Loucy (cell line): ENCODE results near the gene PRR20G.
"Not testable (repeated sequence)": the region's sequence is repeated elsewhere in the genome, so short reads cannot be mapped to it uniquely, and the experiment has no call there.

ENCODE experiments used
- H2AFZ ChIP-seq: fragments of 200-600 bp; sonication (generic); 2 replicates; pipeline ENCODE4 v1.6.0; 2016; ENCODE audit warnings: antibody characterized with exemption, mild to moderate bottlenecking, low read length, moderate library complexity
- H3F3A ChIP-seq: fragments of 200-600 bp; 2 replicates; pipeline ENCODE4 v1.6.0; 2016; ENCODE audit warnings: antibody characterized with exemption, low read depth, mild to moderate bottlenecking
- H3K27me3 ChIP-seq: fragments of 200-600 bp; sonication (generic); 2 replicates; pipeline ENCODE4 v1.6.1; 2014; ENCODE audit warnings: low read length, mild to moderate bottlenecking; ENCODE audit not compliant: insufficient read depth, poor library complexity, severe bottlenecking
- H3K36me3 ChIP-seq: fragments of 200-600 bp; sonication (generic); 2 replicates; pipeline ENCODE4 v1.6.1; 2016; ENCODE audit warnings: low read length; ENCODE audit not compliant: insufficient read depth
- H3K4me1 ChIP-seq: fragments of 200-600 bp; sonication (generic); 2 replicates; pipeline ENCODE4 v1.5.1; 2014; ENCODE audit warnings: low read length, mild to moderate bottlenecking; ENCODE audit not compliant: insufficient read depth, poor library complexity, severe bottlenecking
- H3K4me2 ChIP-seq: fragments of 200-600 bp; sonication (generic); 2 replicates; pipeline ENCODE4 v1.6.0; 2014; ENCODE audit warnings: antibody characterized with exemption, low read length, low read depth, mild to moderate bottlenecking; ENCODE audit not compliant: poor library complexity, severe bottlenecking
- H3K4me3 ChIP-seq: fragments of 200-600 bp; sonication (generic); 2 replicates; pipeline ENCODE4 v1.5.1; 2014; ENCODE audit warnings: low read length, mild to moderate bottlenecking, mixed read lengths; ENCODE audit not compliant: poor library complexity, severe bottlenecking
- H3K79me2 ChIP-seq: fragments of 200-600 bp; sonication (generic); 2 replicates; pipeline ENCODE4 v1.6.1; 2014; ENCODE audit warnings: low read length; ENCODE audit not compliant: insufficient read depth
- H3K9ac ChIP-seq: fragments of 200-600 bp; sonication (generic); 2 replicates; pipeline ENCODE4 v1.6.0; 2014; ENCODE audit warnings: mild to moderate bottlenecking, low read depth, low read length, moderate library complexity; ENCODE audit not compliant: poor library complexity, severe bottlenecking
- H3K9me2 ChIP-seq: fragments of 200-600 bp; sonication (generic); replicated peaks from 2 replicates; pipeline ENCODE4 v1.6.1; 2016; ENCODE audit warnings: low read depth, low read length, mixed read lengths
- H3K9me3 ChIP-seq: fragments of 200-600 bp; sonication (generic); 2 replicates; pipeline ENCODE4 v1.6.1; 2014; ENCODE audit warnings: mild to moderate bottlenecking, antibody characterized with exemption, low read length, low read depth; ENCODE audit not compliant: insufficient read depth
- H4K20me1 ChIP-seq: fragments of 200-600 bp; sonication (generic); 2 replicates; pipeline ENCODE4 v1.6.0; 2014; ENCODE audit warnings: antibody characterized with exemption, low read length, mild to moderate bottlenecking; ENCODE audit not compliant: insufficient read depth, poor library complexity, severe bottlenecking
- EZH2phosphoT487 ChIP-seq: fragments of 200-600 bp; IDR thresholded peaks from 2 replicates; pipeline ENCODE4 v1.6.1; 2018; ENCODE audit warnings: antibody characterized with exemption, mild to moderate bottlenecking, moderate library complexity, borderline replicate concordance
- TF ChIP-seq, protein P1 (sequence below): fragments of 200-600 bp; sonication (generic); conservative IDR thresholded peaks from 2 replicates; pipeline ENCODE4 v1.5.1; 2014; ENCODE audit warnings: mild to moderate bottlenecking, antibody characterized with exemption, low read length

The PRR20G gene

DNA sequence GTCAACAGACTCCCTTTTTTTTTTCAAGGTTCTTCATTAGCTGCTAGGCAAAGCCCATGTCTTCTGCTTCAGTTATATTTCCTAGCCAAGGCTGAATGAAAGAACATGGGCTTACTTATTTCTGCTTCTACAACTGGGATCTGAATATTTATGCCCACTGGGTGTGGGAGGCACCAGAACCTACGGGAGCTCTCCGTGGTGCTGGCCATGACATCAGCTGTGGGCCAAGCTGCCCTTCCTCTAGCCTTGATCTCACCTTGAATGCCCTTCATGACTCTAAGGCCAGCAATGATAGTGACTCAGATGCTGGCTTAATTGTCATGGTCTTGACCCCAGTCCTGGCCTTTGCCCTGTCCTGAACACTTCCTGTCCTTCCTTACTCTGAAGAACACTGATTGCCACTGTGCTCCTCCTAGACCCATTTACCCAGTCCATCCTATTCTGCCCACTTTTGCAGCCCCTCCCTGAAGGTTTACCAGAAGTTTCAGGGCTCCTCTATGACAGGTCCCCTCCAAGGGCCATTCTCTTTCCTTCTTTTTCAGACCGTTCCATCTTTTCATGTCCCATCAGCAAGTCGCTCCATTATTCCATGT is 32.8 kb upstream of the PRR20G start:
- Histone ChIP-seq H3K27me3 (no peaks in the 10 kb centered on the region), H3K4me3 (no peak overlapping the region), H4K20me1 (no peaks in the 10 kb centered on the region), H3F3A (no peaks in the 10 kb centered on the region), H3K79me2 (no peaks in the 10 kb centered on the region), H3K4me2 (no peak overlapping the region), H3K9me2 (no peaks in the 10 kb centered on the region), H3K36me3 (no peaks in the 10 kb centered on the region), H2AFZ (no peak overlapping the region), H3K4me1 (no peaks in the 10 kb centered on the region), H3K9ac (no peak overlapping the region), H3K9me3 (no peaks in the 10 kb centered on the region)
- TF ChIP-seq, protein P1, sequence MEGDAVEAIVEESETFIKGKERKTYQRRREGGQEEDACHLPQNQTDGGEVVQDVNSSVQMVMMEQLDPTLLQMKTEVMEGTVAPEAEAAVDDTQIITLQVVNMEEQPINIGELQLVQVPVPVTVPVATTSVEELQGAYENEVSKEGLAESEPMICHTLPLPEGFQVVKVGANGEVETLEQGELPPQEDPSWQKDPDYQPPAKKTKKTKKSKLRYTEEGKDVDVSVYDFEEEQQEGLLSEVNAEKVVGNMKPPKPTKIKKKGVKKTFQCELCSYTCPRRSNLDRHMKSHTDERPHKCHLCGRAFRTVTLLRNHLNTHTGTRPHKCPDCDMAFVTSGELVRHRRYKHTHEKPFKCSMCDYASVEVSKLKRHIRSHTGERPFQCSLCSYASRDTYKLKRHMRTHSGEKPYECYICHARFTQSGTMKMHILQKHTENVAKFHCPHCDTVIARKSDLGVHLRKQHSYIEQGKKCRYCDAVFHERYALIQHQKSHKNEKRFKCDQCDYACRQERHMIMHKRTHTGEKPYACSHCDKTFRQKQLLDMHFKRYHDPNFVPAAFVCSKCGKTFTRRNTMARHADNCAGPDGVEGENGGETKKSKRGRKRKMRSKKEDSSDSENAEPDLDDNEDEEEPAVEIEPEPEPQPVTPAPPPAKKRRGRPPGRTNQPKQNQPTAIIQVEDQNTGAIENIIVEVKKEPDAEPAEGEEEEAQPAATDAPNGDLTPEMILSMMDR = no peak
- TF ChIP-seq EZH2phosphoT487 = no peak

DNA sequence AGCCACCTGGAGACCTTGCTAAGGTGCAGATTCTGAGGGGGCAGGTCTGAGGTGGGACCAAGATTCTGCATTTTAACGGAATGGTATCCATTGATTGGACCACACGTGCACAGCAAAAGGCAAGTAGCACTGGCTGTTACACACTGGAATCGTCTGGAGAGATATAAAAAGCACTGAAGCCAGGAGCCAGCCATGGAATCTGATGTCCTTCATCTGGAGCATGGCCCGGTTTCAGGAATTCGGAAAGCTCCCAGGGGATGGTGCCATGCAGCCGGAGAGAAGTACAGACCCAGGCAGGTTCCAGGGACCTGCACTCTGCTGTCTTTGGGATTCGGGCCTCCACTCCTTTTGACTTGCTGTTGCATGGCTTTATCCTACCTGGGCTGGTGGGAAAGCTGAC is 28.8 kb upstream of the PRR20G start:
- H3K9me2 ChIP-seq = no peaks in the 10 kb centered on the region
- no peaks in the 10 kb centered on the region for H3K36me3 ChIP-seq
- no peaks in the 10 kb centered on the region for H3K9me3 ChIP-seq
- no peak overlapping the region for H3K4me3 ChIP-seq
- no peaks in the 10 kb centered on the region for H4K20me1 ChIP-seq
- H3K27me3 ChIP-seq = peaks cover 10% of the 10 kb centered on the region
- no peaks in the 10 kb centered on the region for H3F3A ChIP-seq
- no peak overlapping the region for H2AFZ ChIP-seq
- no peak overlapping the region for H3K9ac ChIP-seq
- H3K4me2 ChIP-seq = no peak overlapping the region
- no peak for TF ChIP-seq EZH2phosphoT487
- TF ChIP-seq, protein P1 = no peak
- no peaks in the 10 kb centered on the region for H3K4me1 ChIP-seq
- no peaks in the 10 kb centered on the region for H3K79me2 ChIP-seq

GRCh38 chr3:127312818-127313217 is 25.0 kb upstream of the PRR20G start:
- Histone ChIP-seq H4K20me1 (no peaks in the 10 kb centered on the region), H3K4me3 (no peak overlapping the region), H3K27me3 (peaks cover 10% of the 10 kb centered on the region), H2AFZ (no peak overlapping the region), H3F3A (no peaks in the 10 kb centered on the region), H3K4me1 (no peaks in the 10 kb centered on the region), H3K4me2 (no peak overlapping the region), H3K9me2 (no peaks in the 10 kb centered on the region), H3K36me3 (no peaks in the 10 kb centered on the region), H3K9ac (no peak overlapping the region), H3K79me2 (no peaks in the 10 kb centered on the region), H3K9me3 (no peaks in the 10 kb centered on the region)
- no peak for TF ChIP-seq EZH2phosphoT487
- TF ChIP-seq, protein P1 = no peak

DNA sequence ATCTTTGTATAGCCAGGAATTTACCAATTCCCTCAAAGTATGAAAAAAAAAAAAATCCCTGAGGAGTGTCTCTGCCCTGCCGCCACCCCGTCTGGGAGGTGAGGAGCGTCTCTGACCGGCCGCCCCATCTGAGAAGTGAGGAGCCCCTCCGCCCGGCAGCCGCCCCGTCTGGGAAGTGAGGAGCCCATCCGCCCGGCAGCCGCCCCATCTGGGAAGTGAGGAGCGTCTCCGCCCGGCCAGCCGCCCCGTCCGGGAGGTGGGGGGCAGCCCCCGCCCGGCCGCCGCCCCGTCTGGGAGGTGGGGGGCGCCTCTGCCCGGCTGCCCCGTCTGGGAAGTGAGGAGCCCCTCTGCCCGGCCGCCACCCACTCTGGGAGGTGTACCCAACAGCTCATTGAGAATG is 21.0 kb upstream of the PRR20G start:
- not testable (repeated sequence) for H3K4me1 ChIP-seq, H3K27me3 ChIP-seq, H3K4me3 ChIP-seq, H4K20me1 ChIP-seq, H2AFZ ChIP-seq, H3K36me3 ChIP-seq, H3K9me2 ChIP-seq, H3K79me2 ChIP-seq, H3K9me3 ChIP-seq, H3K4me2 ChIP-seq, H3F3A ChIP-seq, H3K9ac ChIP-seq
